Measurements from ENCODE around the gene INTS6L.

The INTS6L gene

GRCh38 chrX:135489542-135489941 is 30.9 kb upstream of the INTS6L start:
- Histone ChIP-seq H3K79me2 (ENCODE audit: insufficient read depth, low read length) (no peaks in the 10 kb centered on the region), H3F3A (ENCODE audit: insufficient read depth) (no peaks in the 10 kb centered on the region), H3K27me3 (ENCODE audit: low read length) (no peaks in the 10 kb centered on the region), H3K4me3 (ENCODE audit: insufficient read depth, low read length, poor library complexity, severe bottlenecking) (no peak overlapping the region), H3K4me2 (ENCODE audit: low read depth, low read length, poor library complexity, severe bottlenecking) (no peak overlapping the region), H3K9me3 (ENCODE audit: insufficient read depth, low read length) (no peaks in the 10 kb centered on the region), H3K9me2 (replicated peaks; ENCODE audit: insufficient read depth, low read length) (no peaks in the 10 kb centered on the region), H3K9ac (ENCODE audit: low read length) (no peak overlapping the region), H3K27ac (ENCODE audit: low read depth, low read length) (no peak overlapping the region), H4K20me1 (ENCODE audit: low read depth, low read length) (no peaks in the 10 kb centered on the region), H2AFZ (ENCODE audit: low read depth, low read length, severe bottlenecking) (no peak overlapping the region), H3K36me3 (ENCODE audit: low read length) (no peaks in the 10 kb centered on the region)
- TF ChIP-seq, protein P1, sequence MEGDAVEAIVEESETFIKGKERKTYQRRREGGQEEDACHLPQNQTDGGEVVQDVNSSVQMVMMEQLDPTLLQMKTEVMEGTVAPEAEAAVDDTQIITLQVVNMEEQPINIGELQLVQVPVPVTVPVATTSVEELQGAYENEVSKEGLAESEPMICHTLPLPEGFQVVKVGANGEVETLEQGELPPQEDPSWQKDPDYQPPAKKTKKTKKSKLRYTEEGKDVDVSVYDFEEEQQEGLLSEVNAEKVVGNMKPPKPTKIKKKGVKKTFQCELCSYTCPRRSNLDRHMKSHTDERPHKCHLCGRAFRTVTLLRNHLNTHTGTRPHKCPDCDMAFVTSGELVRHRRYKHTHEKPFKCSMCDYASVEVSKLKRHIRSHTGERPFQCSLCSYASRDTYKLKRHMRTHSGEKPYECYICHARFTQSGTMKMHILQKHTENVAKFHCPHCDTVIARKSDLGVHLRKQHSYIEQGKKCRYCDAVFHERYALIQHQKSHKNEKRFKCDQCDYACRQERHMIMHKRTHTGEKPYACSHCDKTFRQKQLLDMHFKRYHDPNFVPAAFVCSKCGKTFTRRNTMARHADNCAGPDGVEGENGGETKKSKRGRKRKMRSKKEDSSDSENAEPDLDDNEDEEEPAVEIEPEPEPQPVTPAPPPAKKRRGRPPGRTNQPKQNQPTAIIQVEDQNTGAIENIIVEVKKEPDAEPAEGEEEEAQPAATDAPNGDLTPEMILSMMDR (IDR thresholded peaks at IDR 0.05; ENCODE audit: insufficient read depth, low read length, poor library complexity, severe bottlenecking), result no peak
- no peak for TF ChIP-seq EZH2phosphoT487 (conservative IDR thresholded peaks at IDR 0.05; ENCODE audit: low read length)

DNA sequence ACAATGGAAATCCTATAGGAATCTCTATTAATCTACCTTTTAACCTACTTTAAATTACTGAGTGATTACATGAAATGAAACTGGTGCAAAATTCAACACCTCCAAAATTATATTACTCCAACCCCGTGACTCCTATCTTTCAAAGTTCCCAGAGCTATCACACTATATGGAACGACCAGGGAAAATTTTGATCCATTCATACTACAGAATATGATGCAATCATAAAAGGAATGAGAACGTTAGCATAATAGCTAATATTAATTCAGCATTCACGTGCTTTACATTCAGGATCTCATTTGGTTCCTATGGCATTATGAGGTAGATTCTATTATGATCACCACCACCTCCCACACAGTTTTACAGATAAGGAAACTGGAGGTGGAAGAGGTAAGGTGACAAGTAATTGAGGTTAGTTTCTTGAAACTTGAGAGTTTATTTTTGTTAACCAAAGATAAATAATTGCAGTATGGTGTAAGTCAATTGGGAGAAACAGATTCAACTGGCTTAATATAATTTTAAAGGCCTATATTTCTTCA is 29.4 kb upstream of the INTS6L start:
- Histone ChIP-seq H3K27ac (ENCODE audit: low read depth, low read length) (no peak overlapping the region), H3K36me3 (ENCODE audit: low read length) (no peaks in the 10 kb centered on the region), H3K9ac (ENCODE audit: low read length) (no peak overlapping the region), H3K9me2 (replicated peaks; ENCODE audit: insufficient read depth, low read length) (no peaks in the 10 kb centered on the region), H2AFZ (ENCODE audit: low read depth, low read length, severe bottlenecking) (no peak overlapping the region), H3K79me2 (ENCODE audit: insufficient read depth, low read length) (no peaks in the 10 kb centered on the region), H3K4me3 (ENCODE audit: insufficient read depth, low read length, poor library complexity, severe bottlenecking) (no peak overlapping the region), H3K9me3 (ENCODE audit: insufficient read depth, low read length) (no peaks in the 10 kb centered on the region), H3K27me3 (ENCODE audit: low read length) (no peaks in the 10 kb centered on the region), H4K20me1 (ENCODE audit: low read depth, low read length) (no peaks in the 10 kb centered on the region), H3K4me2 (ENCODE audit: low read depth, low read length, poor library complexity, severe bottlenecking) (no peak overlapping the region), H3F3A (ENCODE audit: insufficient read depth) (no peaks in the 10 kb centered on the region)
- TF ChIP-seq, protein P1 (IDR thresholded peaks at IDR 0.05; ENCODE audit: insufficient read depth, low read length, poor library complexity, severe bottlenecking), result no peak
- TF ChIP-seq EZH2phosphoT487 (conservative IDR thresholded peaks at IDR 0.05; ENCODE audit: low read length), result no peak

DNA sequence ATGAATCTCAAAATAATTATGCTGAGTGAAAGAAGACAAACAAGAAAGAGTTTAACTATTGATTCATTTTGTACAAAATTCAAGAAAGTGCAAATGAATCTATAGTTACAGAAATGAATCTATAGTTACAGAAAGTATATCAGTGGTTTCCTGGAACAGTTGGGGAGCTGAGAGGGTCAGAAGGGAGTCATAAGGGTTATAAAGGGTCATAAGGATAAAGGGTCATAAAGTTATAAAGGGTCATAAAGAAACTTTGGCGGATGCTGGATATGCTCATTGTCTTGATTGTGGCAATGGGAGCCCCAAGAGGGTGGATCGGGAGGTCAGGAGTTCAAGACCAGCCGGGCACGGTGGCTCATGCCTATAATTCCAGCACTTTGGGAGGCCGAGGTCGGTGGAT is 26.0 kb upstream of the INTS6L start:
- no peak for TF ChIP-seq EZH2phosphoT487 (conservative IDR thresholded peaks at IDR 0.05; ENCODE audit: low read length)
- TF ChIP-seq, protein P1 (IDR thresholded peaks at IDR 0.05; ENCODE audit: insufficient read depth, low read length, poor library complexity, severe bottlenecking), result no peak

More for the DNA sequence above, 26.0 kb upstream of the INTS6L start:
- Histone ChIP-seq H3K9me2 (replicated peaks; ENCODE audit: insufficient read depth, low read length) (no peaks in the 10 kb centered on the region), H3K4me3 (ENCODE audit: insufficient read depth, low read length, poor library complexity, severe bottlenecking) (no peak overlapping the region), H3K36me3 (ENCODE audit: low read length) (no peaks in the 10 kb centered on the region), H3K9ac (ENCODE audit: low read length) (no peak overlapping the region), H3F3A (ENCODE audit: insufficient read depth) (no peaks in the 10 kb centered on the region), H2AFZ (ENCODE audit: low read depth, low read length, severe bottlenecking) (no peak overlapping the region), H4K20me1 (ENCODE audit: low read depth, low read length) (no peaks in the 10 kb centered on the region), H3K27ac (ENCODE audit: low read depth, low read length) (no peak overlapping the region), H3K9me3 (ENCODE audit: insufficient read depth, low read length) (no peaks in the 10 kb centered on the region), H3K27me3 (ENCODE audit: low read length) (no peaks in the 10 kb centered on the region), H3K4me2 (ENCODE audit: low read depth, low read length, poor library complexity, severe bottlenecking) (no peak overlapping the region), H3K79me2 (ENCODE audit: insufficient read depth, low read length) (no peaks in the 10 kb centered on the region)
